HG03575 (cell line): ENCODE measurements around the gene CEP131.
"Not testable (repeated sequence)": the region's sequence is repeated elsewhere in the genome, so short reads cannot be mapped to it uniquely, and the experiment has no call there.

Experiments
- ATAC-seq: cut with Tn5 transposase; IDR thresholded peaks from one replicate; pipeline ENCODE4 v1.9.1; 2021; ENCODE audit not compliant: unreplicated experiment, insufficient number of reproducible peaks, low FRiP score; ENCODE audit errors: extremely low read depth

Gene CEP131

DNA sequence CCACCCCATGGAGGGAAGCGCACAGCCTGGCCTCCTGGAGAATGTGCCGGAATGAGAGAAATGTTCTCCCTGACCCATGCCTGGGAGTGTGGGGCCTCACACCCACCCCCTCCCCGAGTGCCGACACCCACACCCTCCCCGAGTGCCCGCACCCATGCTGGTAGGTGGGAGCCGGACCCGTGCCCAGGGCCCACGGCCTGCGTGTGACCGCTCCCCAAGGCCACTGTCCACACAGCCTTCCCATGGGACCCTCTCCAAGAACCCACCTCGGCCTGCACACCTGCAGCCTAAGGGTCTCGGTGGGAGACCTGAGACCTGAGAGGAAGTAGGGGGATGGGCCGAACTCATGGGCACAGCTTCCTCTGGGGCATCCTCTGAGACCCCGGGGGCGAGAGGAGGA lies 60.8 kb downstream of the CEP131 start:
- no peak for ATAC-seq

DNA sequence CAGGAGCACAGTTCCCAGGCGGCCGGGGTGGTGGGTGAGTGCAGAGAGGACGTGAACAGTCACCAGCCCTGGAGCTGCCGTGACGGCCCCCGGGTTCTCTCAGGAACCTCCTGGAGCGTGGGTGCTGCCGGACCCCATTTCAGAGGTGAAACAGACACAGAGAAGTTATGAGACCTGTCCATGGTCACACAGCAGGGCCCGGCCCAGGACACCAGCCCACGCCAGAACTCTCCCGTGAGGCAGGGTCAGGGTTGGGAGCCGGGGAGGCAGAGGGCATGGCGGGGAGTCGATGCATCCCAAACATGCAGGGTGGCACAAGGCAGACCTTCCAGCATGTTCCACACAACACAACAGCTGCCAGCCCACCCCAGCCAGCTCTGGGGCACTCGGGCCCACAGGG lies 61.2 kb downstream of the CEP131 start:
- ATAC-seq = no peak

DNA sequence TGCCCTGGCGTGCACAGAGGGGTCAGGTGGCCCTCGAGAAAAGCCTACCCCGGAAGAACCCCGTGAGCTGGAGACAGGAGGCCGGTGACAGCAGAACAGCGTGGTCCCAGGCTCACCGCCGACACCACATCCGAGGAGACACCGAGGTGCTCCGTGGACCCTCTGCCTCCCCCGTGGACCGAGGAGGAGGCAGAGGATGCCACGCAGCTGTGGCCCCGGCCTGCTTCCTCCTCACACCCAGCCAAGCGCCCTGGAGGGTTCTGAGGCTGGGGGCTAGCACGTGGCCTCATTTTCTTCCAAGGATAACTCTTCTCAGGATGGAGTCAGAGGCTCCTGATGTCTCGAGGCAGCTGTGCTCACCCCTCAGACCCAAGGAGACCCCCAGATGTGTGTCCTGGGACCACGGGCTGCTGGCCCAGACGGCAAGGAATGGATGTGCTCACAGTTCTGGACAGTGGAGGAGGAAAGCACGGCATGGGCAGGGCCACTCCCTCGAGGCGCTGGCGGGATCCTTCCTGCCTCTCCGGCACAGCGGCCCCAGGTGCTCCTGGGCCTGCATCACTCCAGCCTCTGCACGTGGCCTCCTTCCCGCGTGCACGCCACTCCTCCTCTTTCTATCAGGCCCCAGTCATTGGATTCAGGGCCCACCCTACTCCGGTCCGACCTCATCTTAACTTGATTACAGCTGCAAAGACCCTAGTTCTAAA lies 61.9 kb downstream of the CEP131 start:
- ATAC-seq = no peak

DNA sequence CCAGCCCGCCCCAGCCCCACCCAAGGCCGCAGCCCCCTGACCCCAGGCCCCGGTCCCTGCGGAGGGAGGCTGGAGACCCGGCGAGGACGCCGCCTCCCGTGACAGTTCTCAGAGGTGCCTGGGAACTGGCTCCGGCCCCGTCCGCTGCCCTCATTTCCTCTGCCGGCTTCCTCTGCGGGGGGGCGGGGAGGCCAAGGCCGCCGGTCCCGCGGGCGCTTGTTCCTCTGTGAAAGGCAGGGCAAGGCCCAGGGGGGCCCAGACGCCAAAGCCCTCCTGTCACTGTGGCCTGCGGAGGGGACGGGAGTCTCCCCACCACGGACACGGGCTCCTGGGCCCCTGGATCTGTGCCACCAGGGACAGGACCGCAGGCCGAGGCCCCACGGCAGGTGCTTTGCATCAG lies 62.5 kb downstream of the CEP131 start:
- ATAC-seq = no peak

DNA sequence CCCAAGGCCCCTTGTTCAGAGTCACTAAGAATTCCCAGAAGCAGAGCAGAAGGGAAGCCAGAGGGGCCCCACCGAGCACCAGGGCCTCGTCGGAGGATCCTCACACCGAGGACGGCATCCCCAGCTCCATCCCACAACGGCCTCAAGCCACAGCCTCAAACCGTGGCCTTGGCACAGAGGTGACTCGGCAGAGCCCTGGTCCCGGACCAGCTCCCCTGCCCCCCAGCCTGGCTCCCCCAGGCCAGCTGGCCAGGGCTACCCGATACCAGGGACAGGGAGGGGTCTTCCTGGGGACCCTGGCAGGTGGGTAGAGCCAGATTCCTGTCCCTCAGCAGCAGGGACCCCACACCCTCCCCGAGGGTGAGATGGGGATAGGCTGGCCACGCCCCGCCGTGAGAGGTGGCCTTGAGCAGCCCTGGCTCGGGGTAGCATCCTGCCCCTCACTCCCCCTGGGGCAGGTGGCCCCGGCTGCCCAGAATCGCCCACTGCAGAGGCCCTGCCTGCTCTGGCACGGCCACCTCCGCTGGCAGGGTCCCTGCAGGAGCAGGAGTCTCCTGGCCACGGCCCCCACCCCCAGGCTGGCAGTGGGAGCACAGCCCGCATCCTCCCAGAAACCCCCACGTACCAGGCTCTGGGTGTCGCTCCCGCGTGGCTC lies 63.0 kb downstream of the CEP131 start:
- no peak for ATAC-seq

DNA sequence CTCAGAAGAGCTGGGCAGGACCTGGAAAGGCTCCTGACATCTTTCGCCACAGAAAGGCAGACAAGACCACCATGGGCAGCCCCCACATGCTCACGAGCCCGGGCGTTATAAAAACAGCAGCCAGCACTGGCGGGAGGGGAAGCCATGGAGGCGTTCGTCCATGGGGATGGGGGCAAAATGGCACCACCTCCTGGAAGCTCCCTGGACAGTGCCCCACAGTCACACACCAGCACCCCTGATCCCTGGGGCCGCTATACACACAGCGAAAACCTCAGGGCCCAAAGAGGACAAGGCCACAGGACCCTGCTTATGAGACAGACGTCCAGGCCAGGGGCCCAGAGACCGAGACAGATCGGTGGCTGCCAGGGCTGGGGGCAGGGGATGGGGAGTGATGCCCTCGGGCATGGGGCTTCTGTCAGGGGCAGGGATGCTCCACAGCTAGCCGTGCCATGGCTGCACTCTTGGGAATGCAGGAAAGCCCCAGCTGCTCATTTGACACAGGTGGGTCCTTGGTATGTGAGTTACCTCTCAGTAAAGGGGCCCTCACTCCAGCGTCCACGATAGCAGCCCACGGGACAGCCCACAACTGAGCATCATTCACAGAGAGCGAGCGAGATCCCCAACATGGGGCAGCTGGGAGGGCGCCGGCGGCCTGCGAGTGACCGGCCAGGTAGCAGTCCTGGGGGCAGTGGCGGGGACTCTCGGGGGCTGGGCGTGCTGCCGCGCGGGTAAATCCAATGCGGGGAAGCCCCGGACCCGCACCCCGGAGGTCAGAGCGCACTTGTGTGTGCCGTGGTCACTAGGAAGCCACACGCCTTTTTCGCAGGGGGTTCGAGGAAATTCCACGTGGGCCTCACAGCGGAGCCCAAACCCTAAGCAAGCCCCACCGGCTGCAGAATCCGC lies 63.8 kb downstream of the CEP131 start:
- no peak for ATAC-seq

DNA sequence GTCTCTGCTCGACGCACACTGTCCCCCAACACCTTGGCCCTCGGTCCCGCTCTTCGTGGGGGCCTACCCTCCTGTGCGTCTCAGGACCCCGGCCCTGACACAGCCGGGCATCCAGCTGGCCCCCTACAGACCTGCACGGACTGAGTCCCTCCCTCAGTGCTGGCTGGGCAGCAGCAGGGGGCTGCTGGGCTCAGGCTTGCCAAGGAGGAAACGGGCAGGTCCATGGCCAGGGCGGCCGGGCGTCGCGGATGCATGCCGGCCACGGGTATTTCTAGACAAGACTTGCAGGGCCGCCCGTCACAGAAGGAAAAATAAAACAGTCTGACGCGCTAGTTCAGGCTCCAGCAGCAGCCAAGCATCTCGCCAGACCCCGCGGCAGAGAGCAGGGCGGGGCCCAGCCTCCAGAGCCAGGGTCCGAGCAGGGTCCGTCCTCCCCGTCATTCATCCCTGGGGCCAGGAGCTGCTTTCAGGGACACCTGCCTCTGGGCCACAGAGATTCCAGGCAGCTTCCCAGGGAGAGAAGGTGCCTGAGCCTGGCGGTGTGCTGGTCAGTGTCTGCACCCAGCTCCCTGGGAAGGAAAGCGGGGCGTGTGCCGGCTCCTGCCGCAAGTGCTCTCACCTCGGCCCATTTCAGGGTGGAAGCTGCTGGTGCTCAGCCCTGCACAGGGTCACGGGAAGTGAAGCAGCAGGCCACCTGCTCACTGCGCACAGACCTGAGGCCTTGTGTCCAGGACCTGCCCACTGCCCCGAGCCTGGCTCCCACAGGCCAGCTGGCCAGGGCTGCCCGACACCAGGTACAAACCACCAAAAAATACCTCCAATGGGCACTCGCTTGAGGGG lies 64.7 kb downstream of the CEP131 start:
- no peak for ATAC-seq

DNA sequence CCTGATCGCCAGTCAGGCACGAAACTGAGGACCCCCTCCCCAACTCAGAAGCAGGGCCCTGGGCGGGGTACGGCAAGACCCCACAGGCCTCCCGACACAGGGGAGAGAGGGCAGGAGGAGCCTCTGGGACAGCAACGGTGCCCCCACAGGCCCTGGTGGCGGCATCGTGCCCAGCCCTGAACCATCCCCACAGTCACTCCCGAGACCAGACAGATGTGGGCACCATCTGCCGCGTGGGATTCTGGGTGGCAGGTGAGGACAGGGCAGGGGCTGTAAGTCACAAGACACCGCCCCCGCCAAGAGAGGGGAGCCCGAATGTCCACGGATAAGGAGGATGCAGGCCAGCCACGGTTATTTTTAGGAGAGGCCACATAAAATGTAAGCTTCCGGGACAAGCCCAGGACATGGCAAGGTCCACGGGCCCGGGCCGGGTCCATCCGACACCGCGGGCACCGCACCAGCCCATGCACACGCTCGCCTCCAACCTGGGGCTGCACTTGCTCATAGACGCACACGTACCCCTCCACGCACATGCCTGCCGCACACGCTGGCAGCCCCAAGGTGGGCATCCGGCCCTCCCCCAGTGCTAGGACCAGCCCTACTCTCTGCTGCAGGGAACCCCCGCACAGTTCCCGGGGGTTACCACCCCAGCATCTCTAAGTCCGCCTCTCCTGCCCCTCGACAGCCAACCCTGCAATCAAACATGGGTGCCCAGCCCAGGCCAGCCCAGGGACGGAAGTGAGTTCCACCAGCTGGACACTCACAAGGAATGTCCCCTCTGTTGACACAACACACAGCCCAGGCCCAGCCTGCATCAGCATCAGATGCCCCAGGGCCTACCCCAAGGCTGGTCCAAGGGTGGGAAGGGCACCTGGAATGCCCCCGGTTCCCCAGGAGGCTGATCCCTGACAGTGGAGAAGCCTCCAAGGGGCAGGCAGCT lies 65.6 kb downstream of the CEP131 start:
- no peak for ATAC-seq

DNA sequence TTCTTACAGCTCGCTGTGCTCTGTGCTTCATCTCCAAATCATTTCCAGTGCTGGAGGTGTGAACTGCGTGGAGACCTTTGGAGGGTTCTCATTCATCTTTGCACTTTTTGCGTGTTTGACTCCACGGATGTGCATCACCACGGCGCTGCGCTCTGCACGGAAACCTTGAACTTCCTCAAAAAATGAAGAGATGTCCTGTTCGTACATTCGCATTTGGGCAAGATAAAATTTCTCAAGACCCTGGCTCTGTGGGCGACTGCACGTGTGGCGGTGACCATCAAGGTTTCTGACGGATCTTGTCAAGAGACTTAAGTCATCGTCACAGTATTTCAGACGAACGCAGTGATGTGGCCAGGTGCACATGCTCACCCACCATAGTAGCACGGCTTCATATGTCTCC lies 67.8 kb downstream of the CEP131 start:
- ATAC-seq = no peak

DNA sequence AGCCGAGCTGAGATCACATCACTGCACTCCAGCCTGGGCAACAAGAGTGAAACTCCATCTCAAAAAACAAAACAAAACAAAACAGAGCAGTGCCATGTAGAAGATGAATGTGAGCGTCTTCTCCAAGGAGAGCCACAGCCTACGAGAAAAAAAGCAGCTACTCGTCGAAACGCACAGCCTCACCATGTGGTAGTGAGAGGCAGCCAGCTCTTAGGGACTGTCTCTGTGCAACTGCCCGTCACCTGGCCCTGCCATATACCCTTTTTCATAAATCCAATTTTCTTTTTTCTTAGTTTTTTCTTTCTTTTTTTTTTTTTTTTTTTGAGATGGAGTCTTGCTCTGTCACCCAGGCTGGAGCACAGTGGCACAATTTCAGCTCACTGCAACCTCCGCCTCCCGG lies 68.7 kb downstream of the CEP131 start:
- ATAC-seq = not testable (repeated sequence)

DNA sequence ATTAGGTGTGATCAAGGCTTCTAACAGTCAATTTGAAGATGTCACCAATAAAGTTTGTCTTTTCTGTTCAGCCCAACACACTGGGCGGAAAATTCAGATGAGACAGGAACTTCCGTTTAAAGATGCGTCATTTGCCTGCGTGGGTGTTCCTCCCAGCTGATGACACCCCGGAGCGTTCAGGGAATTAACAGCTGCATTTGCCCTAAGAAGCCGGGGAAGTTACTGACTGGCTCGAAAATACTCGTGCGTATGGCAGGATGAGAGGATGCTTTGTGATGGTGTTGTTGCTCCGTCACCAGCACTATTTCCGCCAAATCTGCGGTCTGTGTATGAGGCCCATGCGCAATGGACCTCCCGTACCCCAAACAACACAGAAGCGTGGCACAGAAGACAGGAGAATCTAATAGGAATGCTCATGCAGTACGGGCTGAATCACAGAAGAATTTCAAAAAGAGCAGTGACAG lies 69.4 kb downstream of the CEP131 start:
- ATAC-seq = no peak

DNA sequence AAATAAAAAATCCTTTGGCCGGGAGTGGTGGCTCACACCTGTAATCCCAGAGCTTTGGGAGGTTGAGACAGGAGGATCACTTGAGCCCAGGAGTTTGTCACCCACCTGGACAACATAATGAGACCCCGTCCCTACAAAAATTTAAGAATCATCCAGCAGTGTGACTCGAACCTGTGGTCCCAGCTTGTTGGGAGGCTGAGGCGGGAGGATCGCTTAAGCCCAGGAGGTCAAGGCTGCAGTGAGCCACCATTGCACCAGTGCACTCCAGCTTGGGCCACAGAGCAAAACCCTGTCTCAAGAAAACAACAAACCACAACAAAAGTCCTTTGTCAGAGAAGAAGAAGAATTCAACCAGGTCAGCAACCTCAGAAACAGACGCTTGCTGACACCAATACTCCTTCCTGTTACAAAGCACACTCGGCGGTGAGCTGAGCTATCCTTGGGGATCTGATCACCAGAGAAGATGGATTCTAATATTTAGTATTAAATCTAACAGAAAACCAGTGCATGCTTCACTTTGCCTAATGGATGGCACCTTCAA lies 70.4 kb downstream of the CEP131 start:
- no peak for ATAC-seq

DNA sequence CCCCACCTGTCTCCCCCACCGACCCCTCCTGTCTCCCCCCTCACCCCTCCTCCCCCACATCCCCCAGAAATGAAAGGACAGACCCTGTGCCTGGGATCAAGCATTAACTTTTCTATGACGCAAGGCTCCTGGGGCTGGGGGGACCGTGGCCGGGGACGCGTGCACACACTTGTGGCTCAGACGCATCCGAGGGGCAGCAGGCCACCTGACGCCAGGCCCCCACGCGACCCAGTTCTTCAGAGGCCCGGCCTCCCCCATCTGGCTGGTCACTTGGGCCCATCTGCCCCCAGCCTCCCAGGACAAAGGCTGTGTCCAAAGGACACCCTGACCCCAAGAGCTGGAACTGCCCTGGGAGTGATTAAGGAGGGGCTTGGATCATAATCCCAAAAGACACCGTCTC lies 71.5 kb downstream of the CEP131 start:
- no peak for ATAC-seq

DNA sequence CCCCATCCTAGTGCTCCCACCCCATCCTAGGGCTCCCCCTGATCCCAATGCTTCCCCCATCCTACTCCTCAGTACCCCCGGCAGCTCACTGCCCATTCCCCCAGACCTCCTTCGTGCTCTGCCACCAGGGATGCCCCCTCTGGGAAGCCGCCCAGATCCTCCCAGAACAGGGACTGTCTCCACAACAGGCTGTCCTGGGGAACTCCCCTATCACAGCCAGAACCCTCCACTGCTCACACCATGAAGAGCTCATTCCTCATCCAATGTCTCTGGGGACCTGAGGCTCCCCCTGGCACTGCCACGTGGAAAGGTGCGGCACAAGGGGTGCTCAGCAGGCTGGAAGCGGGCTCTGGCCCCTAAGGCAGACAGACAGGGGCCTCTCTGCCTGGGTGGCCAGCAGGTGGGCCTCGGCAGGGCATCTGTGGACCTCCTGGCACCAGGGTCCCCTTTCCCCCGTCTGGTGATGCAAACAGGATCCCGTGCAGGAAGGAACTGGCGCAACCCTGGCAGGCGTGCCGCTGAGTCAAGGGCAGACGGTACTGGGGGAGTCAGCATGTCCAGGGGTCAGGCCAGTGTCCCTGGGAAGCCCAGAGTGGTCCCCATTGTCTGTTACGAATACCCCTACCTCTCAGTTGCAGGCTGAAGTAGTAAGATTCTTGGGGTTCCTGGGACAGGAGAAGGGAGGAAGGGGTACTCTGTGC lies 72.2 kb downstream of the CEP131 start:
- ATAC-seq = no peak

DNA sequence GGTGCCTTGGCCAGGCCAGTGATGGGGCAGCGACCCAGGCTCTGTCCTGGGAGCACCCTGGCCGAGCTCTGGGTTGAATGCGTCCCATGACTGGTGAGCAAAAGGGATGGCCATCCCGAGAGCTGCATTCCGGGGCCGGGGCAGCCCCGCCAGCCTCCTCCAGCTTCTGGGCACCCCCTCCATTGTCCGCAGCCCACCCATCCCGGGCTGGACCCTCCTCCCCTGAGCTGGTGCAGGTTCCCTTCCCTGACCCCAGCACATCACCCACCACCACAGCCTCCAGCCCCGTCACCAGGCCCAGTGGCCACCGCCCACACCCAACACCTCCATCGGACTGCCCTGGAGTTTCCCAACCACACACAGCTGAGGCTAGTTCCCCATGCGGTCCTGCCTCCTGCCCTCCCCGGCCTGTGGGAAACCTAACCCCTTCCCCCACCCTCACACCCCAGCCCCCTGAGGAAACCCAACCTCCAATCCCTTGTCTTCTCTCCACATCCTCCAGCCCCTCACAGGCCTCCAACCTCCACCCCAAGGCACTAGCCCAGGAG lies 73.7 kb downstream of the CEP131 start:
- ATAC-seq = no peak

DNA sequence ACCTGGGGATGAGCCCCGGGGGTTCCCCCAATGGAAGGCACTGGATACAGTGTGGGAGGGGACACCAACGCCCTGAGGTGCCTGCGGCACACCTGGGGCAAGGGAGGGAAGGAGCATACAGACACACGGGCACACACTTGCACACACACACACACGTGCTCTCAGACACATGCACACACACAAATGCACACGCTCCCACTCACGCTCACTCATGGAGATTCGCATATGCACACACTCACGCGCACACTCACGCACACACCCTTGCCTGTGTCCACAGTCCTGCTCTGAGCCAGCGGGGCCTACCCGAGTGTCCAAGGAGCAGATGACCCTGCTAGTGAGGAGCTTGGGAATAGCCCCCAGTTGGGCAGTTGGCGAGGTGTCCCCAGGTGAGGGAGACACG lies 74.2 kb downstream of the CEP131 start:
- ATAC-seq = no peak

DNA sequence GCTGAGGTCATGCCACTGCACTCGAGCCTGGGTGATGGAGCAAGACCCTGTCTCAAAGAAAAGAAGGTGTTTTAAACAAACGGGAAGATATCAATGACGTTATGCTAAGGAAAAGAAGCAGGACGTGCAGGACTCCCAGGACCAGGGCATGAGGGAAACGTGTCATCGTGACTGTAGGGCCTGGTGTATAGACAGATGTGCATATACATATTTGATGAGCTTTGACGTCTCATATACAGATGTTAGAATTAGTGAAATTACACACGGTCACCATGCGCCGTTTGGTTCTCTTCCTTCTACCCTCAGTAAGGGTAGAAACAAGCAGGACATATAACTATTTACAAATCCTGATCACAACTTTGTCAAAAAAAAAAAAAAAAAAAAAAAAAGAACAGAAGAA lies 75.1 kb downstream of the CEP131 start:
- no peak for ATAC-seq
